HG02678 (cell line): ENCODE measurements around the gene MIPEP.
"Not testable (repeated sequence)": the region's sequence is repeated elsewhere in the genome, so short reads cannot be mapped to it uniquely, and the experiment has no call there.

Experiments
- ATAC-seq: cut with Tn5 transposase; IDR thresholded peaks from one replicate; pipeline ENCODE4 v1.9.1; 2021; ENCODE audit warnings: mild to moderate bottlenecking, moderate library complexity; ENCODE audit not compliant: unreplicated experiment

MIPEP gene

DNA sequence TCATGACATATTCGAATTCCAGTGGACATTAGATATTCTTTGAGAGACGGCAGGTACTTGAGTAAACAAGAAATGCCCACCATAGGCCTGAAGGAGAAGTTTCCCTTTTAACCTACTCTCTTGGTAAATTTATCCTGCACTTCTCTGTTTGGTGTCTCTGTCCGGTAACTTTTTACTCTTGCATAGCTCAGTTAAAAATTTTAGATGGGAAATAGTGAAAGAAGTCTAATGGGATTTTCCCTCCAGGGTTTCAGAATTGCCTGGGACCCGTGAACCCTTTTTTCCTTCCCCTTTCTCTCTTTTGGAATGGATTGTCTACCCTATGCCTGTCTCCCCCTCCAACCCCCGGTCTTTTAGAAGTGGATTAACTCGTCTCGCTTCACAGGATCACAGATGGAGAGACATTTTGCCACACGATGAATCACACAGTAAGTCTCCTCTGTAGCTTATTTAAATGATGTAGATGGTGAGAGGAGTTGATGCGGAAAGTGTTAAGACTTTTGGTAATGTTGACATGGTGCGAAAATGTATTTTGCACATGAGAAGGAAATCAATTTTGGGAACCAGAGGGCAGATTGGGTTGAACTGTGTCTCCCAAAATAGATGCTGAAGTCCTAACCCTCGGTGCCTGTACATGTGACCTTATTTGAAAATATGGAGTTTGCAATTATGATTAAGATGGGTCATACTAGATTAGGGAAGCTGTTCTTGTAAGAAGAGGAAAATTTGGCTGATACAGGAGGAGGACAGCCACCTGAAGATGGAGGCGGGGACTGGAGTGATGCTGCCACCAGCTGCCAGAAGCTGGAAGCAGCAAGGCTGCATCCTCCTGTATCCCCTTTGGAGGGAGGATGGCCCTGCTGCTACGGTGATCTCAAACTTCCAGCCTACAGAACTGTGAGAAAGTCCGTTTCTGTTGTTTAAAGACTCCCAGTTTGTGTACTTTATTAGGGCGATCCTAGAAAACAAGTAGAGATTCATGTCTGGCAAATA is 711 bp upstream of the MIPEP start:
- ATAC-seq = peak; percentile 5

DNA sequence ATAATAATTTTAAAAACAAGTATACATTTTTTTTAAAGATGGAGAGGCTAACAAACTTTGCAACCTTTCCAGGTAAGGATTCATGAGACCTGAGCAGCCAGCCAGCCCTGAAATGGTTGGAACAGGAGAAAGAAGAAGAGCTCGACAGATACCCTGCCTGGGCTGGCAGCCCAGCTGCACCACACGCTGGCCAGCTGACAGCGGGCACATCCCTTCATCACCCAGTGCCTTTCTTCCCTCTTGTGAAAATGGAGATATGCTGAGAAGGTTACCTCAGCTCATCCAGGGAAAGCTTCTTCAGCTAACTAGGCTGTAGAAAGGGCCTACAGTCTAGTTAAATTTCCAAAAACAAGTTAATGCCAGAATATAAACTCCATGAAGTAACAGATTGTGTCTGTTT is 4.8 kb downstream of the MIPEP start:
- not testable (repeated sequence) for ATAC-seq

DNA sequence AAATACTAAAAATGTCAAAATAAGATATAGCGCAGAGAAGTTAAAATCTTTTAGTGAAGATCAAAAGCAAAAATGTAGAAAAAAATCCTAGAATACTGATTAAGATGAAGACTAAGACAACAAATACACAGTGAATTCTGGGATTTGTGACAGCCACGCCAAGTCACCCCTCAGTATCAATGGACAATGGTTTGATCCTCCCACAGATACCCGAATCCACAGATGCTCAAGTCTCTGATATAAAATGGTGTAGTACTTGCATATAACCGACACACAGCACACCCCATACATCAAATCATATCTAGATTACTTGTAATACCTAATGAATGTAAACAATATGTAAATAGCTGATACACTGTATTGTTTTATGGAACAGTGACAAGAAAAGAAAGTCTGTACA is 5.9 kb downstream of the MIPEP start:
- no peak for ATAC-seq

DNA sequence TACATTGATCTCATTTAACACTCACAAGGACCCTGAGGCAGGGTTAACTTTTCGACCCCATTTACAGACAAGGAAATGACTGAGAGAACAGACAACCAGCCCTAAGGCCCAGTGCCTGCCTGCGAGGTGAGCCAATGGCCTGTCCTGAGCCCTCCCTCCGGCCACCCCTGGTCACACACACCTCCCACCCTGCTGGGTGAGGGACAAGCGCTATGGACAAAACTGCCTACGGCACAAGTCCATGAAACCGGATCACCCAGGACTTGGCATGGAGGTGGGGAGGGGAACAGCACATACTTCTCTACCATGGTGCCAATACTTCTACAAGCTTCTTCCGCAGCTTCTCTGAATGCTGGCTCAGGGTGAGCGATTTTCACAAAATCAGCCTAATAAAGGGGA is 7.8 kb downstream of the MIPEP start:
- not testable (repeated sequence) for ATAC-seq

DNA sequence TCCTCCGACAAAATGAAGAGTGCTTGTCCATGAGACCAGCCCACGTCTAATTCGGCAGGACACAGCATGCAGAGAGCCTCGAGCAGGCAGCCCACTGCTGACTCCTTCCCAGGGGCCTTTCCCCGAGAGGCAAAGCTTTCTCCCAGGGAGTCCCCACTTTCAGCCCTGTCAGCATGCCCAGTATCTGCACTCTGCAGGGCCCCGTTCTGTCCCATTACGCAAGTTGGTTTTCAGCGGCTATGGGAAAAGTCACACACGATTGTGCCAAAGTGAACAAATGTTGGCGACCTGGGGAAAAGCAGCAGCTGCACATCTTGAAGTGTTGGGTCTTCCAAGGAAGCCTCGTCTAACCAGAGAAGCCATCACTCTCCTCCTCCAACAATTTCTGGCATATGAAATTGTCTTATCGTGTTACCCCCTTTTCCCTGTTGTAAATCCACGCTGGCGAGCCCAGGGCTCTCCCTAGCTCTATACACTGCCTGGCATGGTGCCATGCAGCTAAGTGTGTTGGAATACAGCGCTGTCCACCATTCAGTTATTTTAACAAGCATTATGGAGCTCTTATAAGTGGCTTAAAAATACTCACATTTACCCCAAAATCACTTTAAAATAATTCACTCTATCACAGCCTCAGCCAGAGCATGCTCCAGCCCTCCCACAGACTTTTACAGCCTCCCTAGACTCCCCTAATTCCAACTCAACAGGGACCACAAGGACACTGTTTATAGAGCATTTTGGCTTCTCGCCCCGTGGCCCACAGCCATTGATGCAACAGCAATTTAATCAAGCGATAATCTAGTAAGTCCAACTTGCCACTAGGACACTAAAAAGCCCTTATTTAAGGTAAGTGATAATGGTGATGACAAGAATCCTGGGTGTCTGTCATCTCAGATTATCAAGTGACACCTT is 8.5 kb downstream of the MIPEP start:
- not testable (repeated sequence) for ATAC-seq

DNA sequence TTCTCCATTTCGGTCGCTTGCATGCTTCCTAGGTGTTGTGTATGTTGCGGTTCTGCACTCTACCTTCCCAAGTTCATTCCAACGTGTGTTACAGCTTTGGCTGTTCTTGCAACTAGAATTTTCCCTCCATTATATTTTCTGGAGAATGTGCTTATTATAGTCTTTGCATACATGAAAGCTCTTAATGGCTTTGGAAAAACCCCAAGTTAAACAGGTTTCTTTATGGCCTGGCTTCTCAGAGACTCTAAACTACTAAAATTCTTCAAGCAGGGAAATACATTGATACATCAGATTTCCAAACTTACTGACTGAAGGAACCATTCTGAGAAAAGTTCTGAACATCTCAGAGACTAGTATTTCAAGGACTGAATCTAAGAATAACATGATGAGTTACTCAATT is 11.9 kb downstream of the MIPEP start:
- ATAC-seq = no peak

DNA sequence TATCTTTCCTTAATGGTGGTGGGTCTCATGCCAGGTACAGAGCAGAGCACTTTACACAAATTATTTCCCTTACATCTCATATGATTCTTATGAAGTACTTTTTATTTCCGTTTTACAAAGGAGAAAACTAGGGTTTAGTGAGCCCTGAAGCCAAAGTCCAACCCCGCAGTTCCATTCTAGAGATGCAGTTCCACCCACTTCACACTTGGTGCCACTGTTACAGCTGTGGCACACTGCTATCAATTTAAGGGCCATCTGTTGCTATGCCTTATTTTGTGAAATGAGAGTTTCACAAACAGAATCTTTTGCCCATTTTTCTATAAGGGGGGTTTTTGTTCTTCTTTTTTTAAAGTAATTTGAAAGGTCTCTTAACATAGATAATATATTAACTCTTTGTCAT is 12.9 kb downstream of the MIPEP start:
- no peak for ATAC-seq

DNA sequence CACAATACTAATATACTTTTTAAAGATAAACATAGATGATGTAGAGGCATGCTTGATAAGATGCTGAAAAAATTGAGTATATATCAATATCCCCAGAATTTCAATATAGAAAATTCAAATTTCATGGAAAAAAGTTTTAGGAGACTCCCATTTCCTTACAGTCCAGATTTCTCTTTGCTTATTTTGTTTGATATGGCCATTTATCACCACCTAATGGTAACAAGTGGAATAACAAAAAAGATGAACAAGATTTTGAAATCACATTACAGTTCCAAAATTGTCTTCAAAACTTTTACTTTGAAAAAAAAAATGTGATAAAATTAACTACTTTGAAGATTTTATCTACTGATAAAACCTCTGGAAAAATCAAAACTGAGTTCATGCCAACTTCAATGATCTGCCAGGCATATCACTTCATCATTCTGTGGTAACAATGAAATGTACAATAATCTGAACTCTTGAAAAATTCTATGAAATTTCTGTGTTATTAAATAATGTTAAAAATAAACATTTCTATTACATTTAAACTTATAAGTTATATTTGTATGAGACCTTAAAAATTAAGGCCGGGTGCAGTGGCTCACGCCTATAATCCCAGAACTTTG is 17.5 kb downstream of the MIPEP start:
- ATAC-seq = no peak

DNA sequence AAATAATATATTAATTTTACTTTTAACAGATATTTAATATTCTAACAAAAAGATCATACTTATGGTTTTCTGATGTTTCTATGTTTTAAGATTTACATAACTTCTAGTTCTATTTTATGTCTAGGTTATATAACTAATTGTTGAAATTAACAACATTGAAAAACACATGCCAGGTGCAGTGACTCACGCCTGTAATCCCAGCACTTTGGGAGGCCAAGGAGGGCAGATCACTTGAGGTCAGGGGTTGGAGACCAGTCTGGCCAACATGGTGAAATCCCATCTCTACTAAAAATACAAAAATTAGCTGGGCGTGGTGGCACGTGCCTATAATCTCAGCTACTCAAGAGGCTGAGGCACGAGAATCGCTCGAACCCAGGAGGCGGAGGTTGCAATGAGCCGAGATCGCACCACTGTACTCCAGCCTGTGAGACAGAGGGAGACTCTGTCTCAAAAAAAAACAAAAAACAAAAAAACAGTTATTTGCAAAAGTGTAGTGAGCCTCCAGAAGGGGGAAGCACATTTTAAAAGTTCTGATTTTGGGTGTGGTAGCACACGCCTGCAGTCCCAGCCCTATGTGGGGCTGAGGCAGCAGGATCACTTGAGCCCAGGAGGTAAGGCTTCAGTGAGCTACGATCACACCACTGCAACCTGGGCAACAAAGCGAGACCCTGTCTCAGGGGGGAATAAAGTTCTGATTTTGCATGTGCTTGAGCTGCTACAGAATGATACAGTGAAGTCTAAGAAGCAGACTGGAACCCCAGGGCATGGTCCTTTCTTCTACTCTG is 18.7 kb downstream of the MIPEP start:
- ATAC-seq = no peak

DNA sequence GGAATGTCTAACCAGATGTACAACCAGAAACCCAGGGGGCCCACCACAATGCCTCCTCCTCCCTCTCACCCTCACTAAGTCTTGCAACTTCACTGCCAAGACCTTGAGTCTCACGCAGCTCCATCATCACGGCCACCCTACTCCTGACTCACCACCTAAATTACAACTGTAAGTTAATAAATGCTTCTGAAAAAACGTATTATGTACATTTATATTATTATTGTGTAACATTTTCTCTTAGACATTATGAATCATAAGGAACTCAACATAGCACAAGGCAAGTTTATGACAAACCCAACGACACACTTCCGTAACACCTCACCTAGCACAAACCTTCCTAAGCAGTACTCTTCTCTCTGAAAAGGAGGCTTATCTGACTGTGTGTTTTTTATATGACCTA is 20.7 kb downstream of the MIPEP start:
- no peak for ATAC-seq

DNA sequence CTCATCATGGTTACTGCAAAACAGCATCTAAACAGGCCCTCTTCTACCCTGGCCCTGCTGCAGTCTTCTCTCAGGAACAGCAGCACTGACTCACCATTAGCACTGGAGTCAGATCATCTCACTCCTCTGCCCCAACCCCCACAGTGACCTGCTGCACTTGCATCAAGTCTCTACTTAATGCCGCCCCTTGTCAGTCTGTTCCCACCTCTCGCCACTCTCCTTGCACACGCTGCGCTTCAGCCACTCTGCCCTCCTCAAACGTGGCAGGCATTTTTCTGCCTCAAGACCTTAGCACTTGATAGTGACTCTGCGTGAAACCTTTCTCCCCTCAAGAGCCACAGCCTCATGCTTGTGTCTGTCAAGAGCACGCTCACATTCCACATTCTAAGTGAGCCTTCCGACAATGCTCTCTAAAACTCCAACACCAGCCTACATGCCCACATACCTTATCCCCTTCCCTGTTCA is 22.1 kb downstream of the MIPEP start:
- no peak for ATAC-seq

DNA sequence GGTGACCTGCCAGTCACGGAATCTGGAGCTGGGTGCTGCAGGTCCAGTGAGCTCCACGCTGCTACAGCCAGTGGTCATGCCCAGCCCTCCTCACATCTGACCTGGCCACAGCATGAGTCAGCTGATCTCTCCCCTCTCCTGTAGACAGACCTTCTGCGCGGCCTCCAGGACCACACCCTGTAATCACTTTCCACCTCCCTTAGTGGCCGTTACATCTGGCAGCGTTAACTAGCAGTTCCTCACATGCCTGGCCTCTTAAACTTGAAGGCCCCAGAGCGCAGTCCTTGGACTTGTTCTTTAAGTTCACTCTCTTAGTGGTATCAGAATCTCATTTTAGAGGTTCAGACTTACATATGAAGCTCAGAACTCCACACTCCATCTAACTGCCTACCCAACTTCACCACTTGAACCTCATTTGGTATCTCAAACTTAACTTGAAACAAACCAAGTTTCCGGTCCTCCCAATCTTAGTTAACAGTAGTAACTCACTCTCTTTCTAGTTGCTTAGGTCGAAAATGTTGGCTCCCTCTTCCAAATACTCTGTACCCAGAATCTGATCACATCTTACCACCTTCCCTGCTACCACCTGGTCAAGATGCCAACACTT is 22.7 kb downstream of the MIPEP start:
- no peak for ATAC-seq

DNA sequence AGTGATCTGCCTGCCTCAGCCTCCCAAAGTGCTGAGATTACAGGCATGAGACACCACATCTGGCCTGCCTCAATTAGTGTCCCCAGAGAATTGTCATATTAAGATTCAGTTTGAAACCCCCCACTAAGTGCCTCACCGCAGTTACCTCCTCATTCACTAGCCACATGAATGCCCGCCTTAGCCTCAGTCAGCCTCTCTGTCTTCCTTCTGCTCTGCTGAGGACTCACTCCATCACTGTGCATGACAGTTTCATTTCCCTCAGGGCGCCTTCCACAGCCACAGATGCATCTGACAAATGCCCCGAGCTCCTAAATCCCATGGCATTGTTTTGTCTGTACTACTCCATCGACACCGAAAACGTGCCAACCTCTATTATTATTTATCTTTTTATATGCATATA is 23.3 kb downstream of the MIPEP start:
- ATAC-seq = no peak

DNA sequence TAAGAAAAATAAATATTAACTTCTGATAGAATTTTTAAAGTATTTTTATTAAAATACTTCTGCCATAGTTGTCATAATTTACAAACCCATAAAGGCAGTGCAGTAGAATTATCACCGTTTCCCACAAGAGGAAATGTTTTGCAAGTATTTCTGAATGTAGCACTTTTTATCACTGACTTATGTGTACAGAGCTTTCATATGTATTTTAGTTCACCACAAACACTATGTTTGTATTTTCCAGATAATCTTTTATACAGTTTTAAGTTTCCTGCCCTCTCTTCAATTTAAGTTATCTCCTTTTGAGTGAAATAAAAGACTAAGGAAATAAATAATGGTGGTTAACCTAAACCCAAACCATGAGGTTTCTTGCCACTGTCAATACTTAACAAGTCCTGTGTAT is 24.2 kb downstream of the MIPEP start:
- no peak for ATAC-seq

DNA sequence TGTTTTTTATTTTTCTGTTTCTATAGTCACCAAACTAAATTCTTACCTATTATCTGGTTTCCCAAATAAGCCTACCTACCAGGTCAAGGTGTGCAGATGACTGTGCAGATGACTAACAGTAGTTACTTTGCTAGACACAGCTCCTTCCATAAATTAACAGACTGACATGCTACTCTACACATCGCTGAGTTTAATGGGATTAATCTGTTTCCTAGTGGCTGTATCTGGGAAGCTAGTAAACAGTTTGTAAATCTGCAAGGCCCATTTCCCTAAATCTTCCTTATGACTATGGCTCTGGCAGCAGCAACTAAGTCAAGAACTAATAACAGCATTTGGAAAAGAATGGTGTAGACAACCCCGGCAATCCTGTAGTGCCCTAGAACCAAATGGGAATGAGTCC is 27.9 kb downstream of the MIPEP start:
- ATAC-seq = no peak

DNA sequence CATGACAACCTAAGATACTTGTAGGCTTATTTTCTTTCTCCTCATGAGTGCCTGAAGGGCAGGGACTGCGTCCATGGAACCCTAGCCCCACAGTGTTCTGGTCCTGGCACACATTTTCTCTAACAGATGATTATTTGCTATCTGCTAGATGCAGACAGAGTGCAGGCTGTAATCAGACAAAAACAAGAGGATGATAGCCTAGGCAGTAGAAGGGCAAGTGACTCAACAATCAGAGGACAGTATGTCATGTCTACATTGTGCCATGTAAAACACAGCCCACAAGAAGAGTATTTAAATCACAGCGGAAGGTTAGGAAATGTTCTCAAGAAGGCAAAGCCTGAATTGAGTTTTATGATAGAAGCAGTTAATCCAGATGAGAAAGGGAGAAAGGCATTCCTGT is 29.3 kb downstream of the MIPEP start:
- ATAC-seq = no peak

DNA sequence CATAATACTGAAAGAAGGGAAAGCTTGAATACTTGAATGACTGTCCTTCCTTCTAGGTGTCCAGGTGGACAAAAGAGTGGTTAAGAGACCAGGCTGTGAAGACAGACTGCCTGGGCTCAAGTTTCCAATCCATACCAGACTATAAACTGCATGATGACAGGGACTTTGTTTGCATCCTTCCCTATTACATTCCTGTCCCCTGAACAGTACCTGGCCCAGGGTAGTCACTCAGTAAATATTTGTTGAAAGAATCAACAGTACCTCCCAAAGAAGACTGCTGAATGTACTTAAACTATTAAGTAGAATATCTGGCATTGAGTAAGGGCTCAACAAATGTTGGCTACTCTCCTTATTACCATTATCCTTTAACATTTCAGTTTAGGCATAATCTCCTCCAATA is 29.7 kb downstream of the MIPEP start:
- no peak for ATAC-seq

DNA sequence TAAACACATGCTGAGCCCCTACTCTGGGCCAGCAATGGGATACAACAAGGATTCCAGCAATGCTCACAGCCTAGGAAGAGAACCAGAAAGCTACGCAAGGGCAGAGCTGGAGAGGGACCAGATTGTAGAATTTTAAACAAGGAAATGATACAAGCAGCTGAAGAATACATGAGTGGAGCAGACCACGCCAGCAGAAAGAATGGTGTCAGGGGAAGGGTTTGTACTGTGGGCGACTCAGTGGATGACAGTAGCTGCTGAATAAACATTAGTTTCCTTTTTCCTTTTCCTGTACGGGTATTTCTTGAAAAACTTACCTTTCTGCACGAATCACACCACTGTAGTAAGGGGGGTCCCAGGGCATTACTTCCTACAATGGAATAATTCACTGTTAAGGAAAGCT is 30.7 kb downstream of the MIPEP start:
- no peak for ATAC-seq

DNA sequence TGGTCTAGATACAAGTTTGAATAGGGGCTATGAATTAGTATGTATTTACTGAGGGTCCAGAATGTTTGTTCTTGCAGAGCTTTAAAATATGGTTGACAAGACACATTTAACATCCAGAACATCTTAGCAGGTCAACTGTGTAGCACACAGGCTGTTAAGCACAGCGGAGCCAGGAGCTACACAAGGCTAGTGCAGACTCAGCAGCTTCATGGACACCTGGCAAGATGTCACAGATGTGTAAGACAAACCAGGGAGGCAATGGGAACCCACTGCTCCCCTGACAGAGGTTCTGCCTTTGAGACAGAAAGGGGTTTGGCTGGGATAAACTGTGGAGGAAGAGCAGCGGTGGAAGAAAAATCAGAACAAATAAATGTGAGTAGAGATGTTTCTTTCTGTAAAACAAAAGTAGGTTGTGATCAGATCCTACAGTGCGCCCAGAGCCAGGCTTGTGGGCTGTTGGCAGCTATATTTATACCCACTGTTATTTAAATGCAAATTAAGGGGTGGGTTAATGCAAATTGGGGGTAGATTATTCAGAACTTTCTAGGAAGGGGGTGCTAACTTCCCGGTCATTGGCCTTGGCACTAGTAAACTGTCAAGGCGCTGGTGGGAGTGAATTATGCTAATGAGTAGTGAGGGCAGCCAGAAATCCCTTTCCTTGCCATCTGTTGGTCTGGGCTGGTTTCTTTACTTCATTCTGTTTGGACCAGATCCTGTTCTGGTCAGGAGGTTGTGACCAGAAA is 33.0 kb downstream of the MIPEP start:
- no peak for ATAC-seq
